GM10248 (cell line): Measurements from ENCODE around the gene CTIF.

Source experiments
- CTCF ChIA-PET: fragments of 300-600 bp; sonication (Branson Sonifier 250); formaldehyde crosslinking; extraction: SDS; loops from one replicate; lab custom pipeline; 2021; ENCODE audit warnings: antibody characterized with exemption; lab: Yijun Ruan, JAX
- POLR2A ChIA-PET: fragments of 350-650 bp; sonication (Branson Sonifier 250); formaldehyde crosslinking; extraction: SDS; loops from one replicate; lab custom pipeline; 2020; ENCODE audit warnings: antibody characterized with exemption; lab: Yijun Ruan, JAX
- DNase-seq: peaks from one replicate; pipeline ENCODE4 v3.0.0; 2012; ENCODE audit errors: extremely low spot score
- CTCF ChIP-seq: IDR thresholded peaks from 2 replicates; pipeline ENCODE4 v1.5.1; 2012; ENCODE audit warnings: mild to moderate bottlenecking, low read depth; ENCODE audit errors: extremely low read depth, missing control alignments, control extremely low read depth

The CTIF gene

GRCh38 chr18:48538531-48539405 lies at the start of gene CTIF:
TSS of gene CTIF (plus strand) at chr18:48539031. CDS start at chr18:48619566, 80,535 bp downstream.
- no peak for TF ChIP-seq CTCF
- CTCF ChIA-PET: interaction anchor here (0.9 to 1.6 kb wide), 2 partner anchors 16 to 34 kb away, joined by 3 read pairs; no protein-coding TSS in a partner anchor
- POLR2A ChIA-PET: no interaction called here
- DNase-seq: peak; percentile 91

GRCh38 chr18:48490641-48491293 lies 48.1 kb upstream of the CTIF start:
- TF ChIP-seq CTCF: no peak
- CTCF ChIA-PET: interaction anchor here (0.8 kb wide), 1 partner anchor 15 kb away, joined by 4 read pairs; no protein-coding TSS in a partner anchor
- POLR2A ChIA-PET: interaction anchor here (0.7 kb wide), 1 partner anchor 995 kb away, joined by 5 read pairs; no protein-coding TSS in a partner anchor
- DNase-seq: no peak

GRCh38 chr18:48492880-48493279 lies 46.0 kb upstream of the CTIF start:
- no peak for TF ChIP-seq CTCF
- DNase-seq: no peak
- CTCF ChIA-PET: interaction anchor here (1.3 to 2.2 kb wide), 2 partner anchors 18 to 738 kb away, joined by 3 to 16 read pairs; no protein-coding TSS in a partner anchor
- POLR2A ChIA-PET: no interaction called here

GRCh38 chr18:48493434-48494230 lies 45.2 kb upstream of the CTIF start:
- TF ChIP-seq CTCF: no peak
- no peak for DNase-seq
- ChIA-PET POLR2A (no interaction called here), CTCF (interaction anchor here (1.3 to 2.2 kb wide), 2 partner anchors 18 to 739 kb away, joined by 3 to 16 read pairs; no protein-coding TSS in a partner anchor)

GRCh38 chr18:48497863-48498262 lies 41.0 kb upstream of the CTIF start:
- POLR2A ChIA-PET: no interaction called here
- DNase-seq: no peak
- TF ChIP-seq CTCF: no peak
- CTCF ChIA-PET: interaction anchor here (1.3 kb wide), 1 partner anchor 53 kb away, joined by 3 read pairs; no protein-coding TSS in a partner anchor

GRCh38 chr18:48500517-48500916 lies 38.3 kb upstream of the CTIF start:
- POLR2A ChIA-PET: no interaction called here
- no peak for DNase-seq
- CTCF ChIA-PET: no interaction called here
- TF ChIP-seq CTCF: no peak
